Keratinocyte (primary cell): ENCODE measurements around the gene ZNF831. TPM values are rescaled to one million over a fixed set of nuclear protein-coding genes. Genes with fewer than 3 reads are reported as not detected.

Experiments
- DNase-seq: peaks from one replicate; pipeline ENCODE4 v3.0.0-alpha.2; 2011; ENCODE audit warnings: low read depth, missing footprints, low spot score
- FAIRE-seq: peaks from 2 replicates; lab custom pipeline; 2011; peaks lifted over from hg19 to GRCh38; lab: Jason Lieb, UNC
- H2AFZ ChIP-seq: 2 replicates; pipeline ENCODE4 v1.6.0; 2012; ENCODE audit warnings: low read length, control low read depth, inconsistent platforms; ENCODE audit not compliant: control insufficient read depth
- H3K27ac ChIP-seq: 2 replicates; pipeline ENCODE4 v1.5.1; 2011; ENCODE audit warnings: low read length; ENCODE audit not compliant: control insufficient read depth, insufficient read depth
- H3K27me3 ChIP-seq: 3 replicates; pipeline ENCODE4 v1.6.0; 2011; ENCODE audit warnings: low read length; ENCODE audit not compliant: control insufficient read depth, insufficient read depth; ENCODE audit errors: extremely low read depth
- H3K36me3 ChIP-seq, 2 experiments: 2 replicates in 1 of 2; 3 replicates in 1 of 2; pipeline ENCODE4 v1.5.1; 2011; ENCODE audit warnings: low read length in 2 of 2, mild to moderate bottlenecking in 1 of 2; ENCODE audit not compliant: control insufficient read depth in 2 of 2, insufficient read depth in 2 of 2; ENCODE audit errors: extremely low read depth in 1 of 2
- H3K4me1 ChIP-seq: 3 replicates; pipeline ENCODE4 v1.5.1; 2011; ENCODE audit warnings: low read length; ENCODE audit not compliant: control insufficient read depth, insufficient read depth; ENCODE audit errors: extremely low read depth
- H3K4me2 ChIP-seq: 3 replicates; pipeline ENCODE4 v1.6.0; 2011; ENCODE audit warnings: low read depth, low read length; ENCODE audit not compliant: control insufficient read depth, insufficient read depth; ENCODE audit errors: extremely low read depth
- H3K4me3 ChIP-seq, 3 experiments: fragments of 200-600 bp in 1 of 3; sonication (generic) in 1 of 3; 2 replicates in 2 of 3; 3 replicates in 1 of 3; pipeline ENCODE4 v1.5.1; 2011 to 2016; ENCODE audit warnings: low read length in 3 of 3, mild to moderate bottlenecking in 3 of 3, control low read depth in 2 of 3, inconsistent platforms in 1 of 3, low read depth in 1 of 3, mixed read lengths in 1 of 3, mixed run types in 1 of 3, moderate library complexity in 1 of 3; ENCODE audit not compliant: control insufficient read depth in 2 of 3, insufficient read depth in 2 of 3; ENCODE audit errors: extremely low read depth in 1 of 3
- H3K79me2 ChIP-seq: 2 replicates; pipeline ENCODE4 v1.6.0; 2012; ENCODE audit warnings: low read length; ENCODE audit not compliant: control insufficient read depth, insufficient read depth
- H3K9ac ChIP-seq: 3 replicates; pipeline ENCODE4 v1.6.0; 2011; ENCODE audit warnings: low read length; ENCODE audit not compliant: control insufficient read depth, insufficient read depth; ENCODE audit errors: extremely low read depth
- H3K9me1 ChIP-seq: 3 replicates; pipeline ENCODE4 v1.6.0; 2011; ENCODE audit warnings: low read length; ENCODE audit not compliant: control insufficient read depth, insufficient read depth; ENCODE audit errors: extremely low read depth
- H3K9me3 ChIP-seq: 2 replicates; pipeline ENCODE4 v1.5.1; 2012; ENCODE audit warnings: low read depth, low read length; ENCODE audit not compliant: control insufficient read depth
- H4K20me1 ChIP-seq: 3 replicates; pipeline ENCODE4 v1.6.0; 2011; ENCODE audit warnings: low read length; ENCODE audit not compliant: control insufficient read depth, insufficient read depth; ENCODE audit errors: extremely low read depth
- EZH2 ChIP-seq: IDR thresholded peaks from one replicate; pipeline ENCODE4 v1.6.1; 2012; ENCODE audit warnings: inconsistent platforms, mild to moderate bottlenecking, low read length, moderate library complexity
- dilution Hi-C: fragments of 300-500 bp; cut with MboI; formaldehyde crosslinking; loops from one replicate; pipeline ENCODE4 v1.7.0; 2020; ENCODE audit warnings: low sequenced_read_pairs; ENCODE audit not compliant: extremely low pct_ligation_motif_present
- polyA plus RNA-seq, 5 experiments: library from polyadenylated mRNA; depleted of rRNA in 3 of 5; stranded (reverse) in 3 of 5; stranded (forward) in 1 of 5; unstranded in 1 of 5; fragments of >200 nt; gene quantifications; 1 replicate in 1 of 5; 2 replicates in 3 of 5; 3 replicates in 1 of 5; pipeline versions ENCODE4 v1.2.1 to v1.2.3, GENCODE V29; 2011 to 2012; ENCODE audit warnings: missing spikeins in 2 of 5, low read depth in 1 of 5, low replicate concordance in 1 of 5
- TF ChIP-seq, protein P1 (sequence below), 3 experiments: IDR thresholded peaks in 1 of 3; conservative IDR thresholded peaks in 1 of 3; optimal IDR thresholded peaks in 1 of 3; 2 replicates in 2 of 3; 3 replicates in 1 of 3; pipeline versions ENCODE3 to v1.5.1; 2011; ENCODE audit warnings: low read length in 3 of 3, mild to moderate bottlenecking in 3 of 3, moderate library complexity in 2 of 3, control low read depth in 1 of 3, inconsistent platforms in 1 of 3; ENCODE audit not compliant: insufficient read depth in 2 of 3; ENCODE audit errors: extremely low read depth in 1 of 3

Gene ZNF831
- polyA plus RNA-seq, 1 donor (not counting 4 experiments of a cell fraction or from before 2014, with no cell fraction given) = not detected

DNA sequence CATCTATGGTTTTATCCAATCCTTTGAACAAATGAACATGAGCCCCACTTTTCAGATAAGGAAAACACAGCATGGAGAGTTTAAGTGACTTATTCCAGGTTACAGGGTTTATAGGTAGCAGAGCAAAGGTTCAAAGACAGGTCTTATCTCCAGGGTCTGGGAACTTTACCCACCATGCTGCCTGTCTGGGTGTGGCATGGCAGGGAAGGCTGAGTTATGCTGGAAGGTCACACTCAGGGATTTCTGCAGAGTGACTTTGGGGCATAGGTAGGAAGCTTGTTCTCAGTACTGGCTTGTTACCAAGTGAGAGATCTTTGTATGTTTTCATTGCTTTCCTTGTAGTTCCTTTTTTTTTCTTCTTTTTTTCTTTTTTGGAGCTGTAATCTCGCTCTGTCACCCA is 1.8 kb downstream of the ZNF831 start:
- no peak overlapping the region for H3K27ac ChIP-seq
- H3K4me3 ChIP-seq = no peak overlapping the region
- no peak overlapping the region for H3K4me2 ChIP-seq
- TF ChIP-seq, protein P1, sequence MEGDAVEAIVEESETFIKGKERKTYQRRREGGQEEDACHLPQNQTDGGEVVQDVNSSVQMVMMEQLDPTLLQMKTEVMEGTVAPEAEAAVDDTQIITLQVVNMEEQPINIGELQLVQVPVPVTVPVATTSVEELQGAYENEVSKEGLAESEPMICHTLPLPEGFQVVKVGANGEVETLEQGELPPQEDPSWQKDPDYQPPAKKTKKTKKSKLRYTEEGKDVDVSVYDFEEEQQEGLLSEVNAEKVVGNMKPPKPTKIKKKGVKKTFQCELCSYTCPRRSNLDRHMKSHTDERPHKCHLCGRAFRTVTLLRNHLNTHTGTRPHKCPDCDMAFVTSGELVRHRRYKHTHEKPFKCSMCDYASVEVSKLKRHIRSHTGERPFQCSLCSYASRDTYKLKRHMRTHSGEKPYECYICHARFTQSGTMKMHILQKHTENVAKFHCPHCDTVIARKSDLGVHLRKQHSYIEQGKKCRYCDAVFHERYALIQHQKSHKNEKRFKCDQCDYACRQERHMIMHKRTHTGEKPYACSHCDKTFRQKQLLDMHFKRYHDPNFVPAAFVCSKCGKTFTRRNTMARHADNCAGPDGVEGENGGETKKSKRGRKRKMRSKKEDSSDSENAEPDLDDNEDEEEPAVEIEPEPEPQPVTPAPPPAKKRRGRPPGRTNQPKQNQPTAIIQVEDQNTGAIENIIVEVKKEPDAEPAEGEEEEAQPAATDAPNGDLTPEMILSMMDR (optimal IDR thresholded peaks at IDR 0.05 in 1 of 3, IDR thresholded peaks at IDR 0.05 in 1 of 3, conservative IDR thresholded peaks at IDR 0.05 in 1 of 3; ENCODE audit: extremely low read depth in 1 of 3, insufficient read depth in 2 of 3, low read length in 3 of 3) = no peak
- H3K36me3 ChIP-seq = no peaks in the 10 kb centered on the region
- no peak overlapping the region for H3K9ac ChIP-seq
- DNase-seq (no peak), FAIRE-seq (no peak)
- H3K9me3 ChIP-seq = no peaks in the 10 kb centered on the region
- no peaks in the 10 kb centered on the region for H3K4me1 ChIP-seq
- H3K9me1 ChIP-seq = no peaks in the 10 kb centered on the region
- H2AFZ ChIP-seq = no peak overlapping the region
- H4K20me1 ChIP-seq = no peaks in the 10 kb centered on the region
- dilution Hi-C loops = no loop called here
- H3K27me3 ChIP-seq = no peaks in the 10 kb centered on the region
- no peaks in the 10 kb centered on the region for H3K79me2 ChIP-seq

DNA sequence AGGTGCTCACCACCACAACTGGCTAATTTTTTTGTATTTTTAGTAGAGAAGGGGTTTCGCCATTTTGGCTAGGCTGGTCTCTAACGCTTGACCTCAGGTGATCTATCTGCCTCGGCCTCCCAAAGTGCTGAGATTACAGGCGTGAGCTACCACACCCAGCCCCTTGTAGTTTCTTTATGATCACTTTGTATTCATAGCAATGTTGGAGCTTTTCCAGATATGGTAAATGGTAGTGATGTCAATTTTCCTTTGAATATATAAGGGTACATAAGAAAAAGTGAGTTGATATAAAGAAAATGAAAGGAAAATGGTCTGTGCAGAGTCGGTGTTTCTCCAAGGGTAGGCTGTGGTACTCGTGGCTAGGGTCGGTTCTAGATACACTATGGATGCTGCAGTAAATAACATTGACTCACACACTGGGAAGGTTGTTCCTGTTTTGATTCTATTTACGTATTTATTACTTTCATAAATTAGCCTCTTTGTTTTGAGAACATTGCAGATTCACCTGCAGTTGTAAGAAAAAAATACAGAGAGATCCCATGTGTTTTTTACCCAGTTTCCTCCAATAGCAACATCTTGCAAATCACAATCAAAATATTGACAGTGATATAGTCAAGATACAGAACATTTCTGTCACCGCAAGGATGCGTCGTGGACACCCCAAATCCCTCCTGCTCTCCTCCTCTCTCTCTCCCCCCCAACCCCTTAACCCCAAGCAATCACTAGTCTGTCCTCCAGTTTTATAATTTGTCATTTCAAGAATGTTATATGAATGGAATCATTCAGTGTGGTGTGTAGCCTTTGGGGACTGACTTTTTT is 2.5 kb downstream of the ZNF831 start:
- no peak for FAIRE-seq
- dilution Hi-C loops = no loop called here

More for the DNA sequence above, 2.5 kb downstream of the ZNF831 start:
- DNase-seq = no peak
- Histone ChIP-seq H3K9me1 (no peaks in the 10 kb centered on the region), H3K4me3 (no peak overlapping the region), H3K4me2 (no peak overlapping the region), H3K9me3 (no peaks in the 10 kb centered on the region), H3K27ac (no peak overlapping the region), H3K27me3 (no peaks in the 10 kb centered on the region), H3K4me1 (no peaks in the 10 kb centered on the region), H3K36me3 (no peaks in the 10 kb centered on the region), H3K9ac (no peak overlapping the region), H3K79me2 (no peaks in the 10 kb centered on the region), H2AFZ (no peak overlapping the region), H4K20me1 (no peaks in the 10 kb centered on the region)
- no peak for TF ChIP-seq EZH2
- TF ChIP-seq, protein P1 (optimal IDR thresholded peaks at IDR 0.05 in 1 of 3, IDR thresholded peaks at IDR 0.05 in 1 of 3, conservative IDR thresholded peaks at IDR 0.05 in 1 of 3; ENCODE audit: extremely low read depth in 1 of 3, insufficient read depth in 2 of 3, low read length in 3 of 3) = no peak
